ENCODE results near the gene RANBP10.

DNA sequence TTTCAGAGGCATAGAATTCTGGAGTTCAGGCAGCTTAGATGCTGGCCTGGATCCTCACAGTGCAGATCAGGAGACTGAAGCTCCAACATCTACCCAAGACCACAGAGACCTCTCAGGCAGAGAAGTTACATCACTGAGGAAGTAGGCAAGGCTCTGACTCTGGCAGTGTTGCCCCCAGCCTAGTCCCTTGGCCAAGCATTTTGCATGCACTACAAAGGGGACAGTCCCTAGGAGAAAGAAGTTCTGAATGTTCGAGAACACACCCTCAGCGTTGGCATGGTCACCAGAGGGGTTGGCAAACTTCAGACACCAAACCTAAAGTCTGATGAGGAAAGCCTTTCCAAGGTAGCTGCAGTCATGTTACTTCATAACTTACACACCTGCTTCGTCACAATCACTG, 2.5 kb downstream of the RANBP10 start:
- TF ChIP-seq, protein P1, sequence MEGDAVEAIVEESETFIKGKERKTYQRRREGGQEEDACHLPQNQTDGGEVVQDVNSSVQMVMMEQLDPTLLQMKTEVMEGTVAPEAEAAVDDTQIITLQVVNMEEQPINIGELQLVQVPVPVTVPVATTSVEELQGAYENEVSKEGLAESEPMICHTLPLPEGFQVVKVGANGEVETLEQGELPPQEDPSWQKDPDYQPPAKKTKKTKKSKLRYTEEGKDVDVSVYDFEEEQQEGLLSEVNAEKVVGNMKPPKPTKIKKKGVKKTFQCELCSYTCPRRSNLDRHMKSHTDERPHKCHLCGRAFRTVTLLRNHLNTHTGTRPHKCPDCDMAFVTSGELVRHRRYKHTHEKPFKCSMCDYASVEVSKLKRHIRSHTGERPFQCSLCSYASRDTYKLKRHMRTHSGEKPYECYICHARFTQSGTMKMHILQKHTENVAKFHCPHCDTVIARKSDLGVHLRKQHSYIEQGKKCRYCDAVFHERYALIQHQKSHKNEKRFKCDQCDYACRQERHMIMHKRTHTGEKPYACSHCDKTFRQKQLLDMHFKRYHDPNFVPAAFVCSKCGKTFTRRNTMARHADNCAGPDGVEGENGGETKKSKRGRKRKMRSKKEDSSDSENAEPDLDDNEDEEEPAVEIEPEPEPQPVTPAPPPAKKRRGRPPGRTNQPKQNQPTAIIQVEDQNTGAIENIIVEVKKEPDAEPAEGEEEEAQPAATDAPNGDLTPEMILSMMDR (IDR thresholded peaks at IDR 0.05), result no peak
- TF ChIP-seq, protein P2, sequence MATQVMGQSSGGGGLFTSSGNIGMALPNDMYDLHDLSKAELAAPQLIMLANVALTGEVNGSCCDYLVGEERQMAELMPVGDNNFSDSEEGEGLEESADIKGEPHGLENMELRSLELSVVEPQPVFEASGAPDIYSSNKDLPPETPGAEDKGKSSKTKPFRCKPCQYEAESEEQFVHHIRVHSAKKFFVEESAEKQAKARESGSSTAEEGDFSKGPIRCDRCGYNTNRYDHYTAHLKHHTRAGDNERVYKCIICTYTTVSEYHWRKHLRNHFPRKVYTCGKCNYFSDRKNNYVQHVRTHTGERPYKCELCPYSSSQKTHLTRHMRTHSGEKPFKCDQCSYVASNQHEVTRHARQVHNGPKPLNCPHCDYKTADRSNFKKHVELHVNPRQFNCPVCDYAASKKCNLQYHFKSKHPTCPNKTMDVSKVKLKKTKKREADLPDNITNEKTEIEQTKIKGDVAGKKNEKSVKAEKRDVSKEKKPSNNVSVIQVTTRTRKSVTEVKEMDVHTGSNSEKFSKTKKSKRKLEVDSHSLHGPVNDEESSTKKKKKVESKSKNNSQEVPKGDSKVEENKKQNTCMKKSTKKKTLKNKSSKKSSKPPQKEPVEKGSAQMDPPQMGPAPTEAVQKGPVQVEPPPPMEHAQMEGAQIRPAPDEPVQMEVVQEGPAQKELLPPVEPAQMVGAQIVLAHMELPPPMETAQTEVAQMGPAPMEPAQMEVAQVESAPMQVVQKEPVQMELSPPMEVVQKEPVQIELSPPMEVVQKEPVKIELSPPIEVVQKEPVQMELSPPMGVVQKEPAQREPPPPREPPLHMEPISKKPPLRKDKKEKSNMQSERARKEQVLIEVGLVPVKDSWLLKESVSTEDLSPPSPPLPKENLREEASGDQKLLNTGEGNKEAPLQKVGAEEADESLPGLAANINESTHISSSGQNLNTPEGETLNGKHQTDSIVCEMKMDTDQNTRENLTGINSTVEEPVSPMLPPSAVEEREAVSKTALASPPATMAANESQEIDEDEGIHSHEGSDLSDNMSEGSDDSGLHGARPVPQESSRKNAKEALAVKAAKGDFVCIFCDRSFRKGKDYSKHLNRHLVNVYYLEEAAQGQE (IDR thresholded peaks at IDR 0.05; ENCODE audit: insufficient read depth in 1 of 2, low read depth in 2 of 2, low read length in 1 of 2), result no peak
